Measurements from ENCODE around the gene PTP4A2. TPM values are rescaled to one million over a fixed set of nuclear protein-coding genes. Genes with fewer than 3 reads are reported as not detected.

PTP4A2 gene
- total and polyA plus RNA-seq, 2 donors (not counting 3 experiments of a cell fraction or from before 2014, with no cell fraction given), result 74.1 to 184 TPM

- dilution Hi-C loops (cut with MboI; ENCODE audit: extremely low pct_ligation_motif_present, low sequenced_read_pairs), result no loop called here
- FAIRE-seq (no peak), DNase-seq (ENCODE audit: low read depth, low spot score) (no peak)
- no peak overlapping the region for H3K4me3 ChIP-seq (replicated peaks in 1 of 3; ENCODE audit: insufficient read depth in 1 of 3, low read depth in 1 of 3, low read length in 3 of 3)
- no peaks in the 10 kb centered on the region for H3K36me3 ChIP-seq (ENCODE audit: control insufficient read depth in 2 of 2, extremely low read depth in 1 of 2, insufficient read depth in 2 of 2, low read length in 2 of 2)
- ChIA-PET POLR2A (no interaction called here), CTCF (interaction anchor here (1.4 to 6.4 kb wide), 5 partner anchors 18 to 161 kb away, joined by 3 to 197 read pairs (median 4); partner anchors contain the start of gene PTP4A2)
- H3K27ac ChIP-seq (ENCODE audit: insufficient read depth, low read depth, low read length), result no peak overlapping the region
- no peak for TF ChIP-seq JUN (IDR thresholded peaks at IDR 0.05; ENCODE audit: borderline replicate concordance, insufficient read depth, insufficient read length, low read depth)
- intact Hi-C loops (cut with micrococcal nuclease), result loop anchor here (5.0 kb wide), 1 partner anchor 297 kb away; no protein-coding TSS in a partner anchor
- H4K20me1 ChIP-seq (replicated peaks; ENCODE audit: control insufficient read depth, extremely low read depth, insufficient read depth, low read length), result no peaks in the 10 kb centered on the region
- H3K9me1 ChIP-seq (replicated peaks; ENCODE audit: control insufficient read depth, extremely low read depth, insufficient read depth, low read length), result no peaks in the 10 kb centered on the region
- H3K4me2 ChIP-seq (ENCODE audit: insufficient read depth, low read length), result no peak overlapping the region
- BruUV-seq (replicated peaks), result no TSS peak
- no peaks in the 10 kb centered on the region for H3K9me3 ChIP-seq (replicated peaks; ENCODE audit: control insufficient read depth, insufficient read depth, low read length)
- no peak overlapping the region for H3K9ac ChIP-seq (replicated peaks; ENCODE audit: extremely low read depth, insufficient read depth, low read length)
- no peaks in the 10 kb centered on the region for H3K27me3 ChIP-seq (ENCODE audit: control insufficient read depth in 2 of 2, insufficient read depth in 2 of 2, low read length in 2 of 2)
- no peak overlapping the region for H2AFZ ChIP-seq (ENCODE audit: low read depth, low read length)
- peaks cover 15% of the 10 kb centered on the region for H3K4me1 ChIP-seq (ENCODE audit: control insufficient read depth, extremely low read depth, insufficient read depth, low read length)
- no peaks in the 10 kb centered on the region for H3K79me2 ChIP-seq (ENCODE audit: control insufficient read depth, insufficient read depth, low read length)
These were observed 21.6 kb upstream of the PTP4A2 start for GRCh38 chr1:31959521-31960340.

GRCh38 chr1:31957701-31958674 lies 19.8 kb upstream of the PTP4A2 start:
- H3K4me3 ChIP-seq (replicated peaks in 1 of 3; ENCODE audit: insufficient read depth in 1 of 3, low read depth in 1 of 3, low read length in 3 of 3), result no peak overlapping the region
- no peaks in the 10 kb centered on the region for H3K79me2 ChIP-seq (ENCODE audit: control insufficient read depth, insufficient read depth, low read length)
- ChIA-PET POLR2A (interaction anchor here (0.7 kb wide), 1 partner anchor 143 kb away, joined by 3 read pairs; no protein-coding TSS in a partner anchor), CTCF (interaction anchor here (1.0 to 1.8 kb wide), 3 partner anchors 19 to 169 kb away, joined by 3 to 4 read pairs (median 4); partner anchors contain the start of gene PTP4A2)
- H3K9me1 ChIP-seq (replicated peaks; ENCODE audit: control insufficient read depth, extremely low read depth, insufficient read depth, low read length), result no peaks in the 10 kb centered on the region
- intact Hi-C loops (cut with micrococcal nuclease) (no loop called here), dilution Hi-C loops (cut with MboI; ENCODE audit: extremely low pct_ligation_motif_present, low sequenced_read_pairs) (no loop called here)
- FAIRE-seq (no peak), DNase-seq (ENCODE audit: low read depth, low spot score) (no peak)
- no peak overlapping the region for H3K27ac ChIP-seq (ENCODE audit: insufficient read depth, low read depth, low read length)
- TF ChIP-seq MYC (IDR thresholded peaks at IDR 0.05; ENCODE audit: low read depth, low read length) (no peak), POLR2AphosphoS5 (IDR thresholded peaks at IDR 0.05; ENCODE audit: insufficient read depth, low read depth, low read length) (no peak), CTCF (IDR thresholded peaks at IDR 0.05; ENCODE audit: extremely low read depth in 1 of 2, insufficient read depth in 1 of 2, low read depth in 1 of 2, low read length in 2 of 2) (no peak), EZH2 (IDR thresholded peaks at IDR 0.05; ENCODE audit: borderline replicate concordance, low read depth, low read length, severe bottlenecking) (no peak), POLR2A (IDR thresholded peaks at IDR 0.05; ENCODE audit: low read depth, low read length) (no peak), FOS (IDR thresholded peaks at IDR 0.05; ENCODE audit: borderline replicate concordance, insufficient read depth, low read length) (no peak), GATA2 (IDR thresholded peaks at IDR 0.05; ENCODE audit: insufficient read depth, insufficient read length, low read depth, low read length) (no peak), MAX (IDR thresholded peaks at IDR 0.05; ENCODE audit: insufficient read depth, insufficient read length) (no peak), JUN (IDR thresholded peaks at IDR 0.05; ENCODE audit: borderline replicate concordance, insufficient read depth, insufficient read length, low read depth) (no peak)
- no peaks in the 10 kb centered on the region for H3K27me3 ChIP-seq (ENCODE audit: control insufficient read depth in 2 of 2, insufficient read depth in 2 of 2, low read length in 2 of 2)
- BruUV-seq (replicated peaks), result no TSS peak
- H4K20me1 ChIP-seq (replicated peaks; ENCODE audit: control insufficient read depth, extremely low read depth, insufficient read depth, low read length), result no peaks in the 10 kb centered on the region
- H3K4me1 ChIP-seq (ENCODE audit: control insufficient read depth, extremely low read depth, insufficient read depth, low read length), result peaks cover 20% of the 10 kb centered on the region
- no peak overlapping the region for H2AFZ ChIP-seq (ENCODE audit: low read depth, low read length)
- no peak overlapping the region for H3K4me2 ChIP-seq (ENCODE audit: insufficient read depth, low read length)
- H3K36me3 ChIP-seq (ENCODE audit: control insufficient read depth in 2 of 2, extremely low read depth in 1 of 2, insufficient read depth in 2 of 2, low read length in 2 of 2), result no peaks in the 10 kb centered on the region
- H3K9ac ChIP-seq (replicated peaks; ENCODE audit: extremely low read depth, insufficient read depth, low read length), result no peak overlapping the region
- H3K9me3 ChIP-seq (replicated peaks; ENCODE audit: control insufficient read depth, insufficient read depth, low read length), result no peaks in the 10 kb centered on the region
